A673 (cell line): Measurements from ENCODE around the gene GLCE.

Experiments
- CTCF ChIP-seq: fragments of 300-800, 200-600 bp; sonication (generic); conservative IDR thresholded peaks from 2 replicates; pipeline ENCODE4 v1.5.1; 2017; ENCODE audit warnings: low read depth, mild to moderate bottlenecking, antibody characterized with exemption, low read length, moderate library complexity, mixed read lengths
- EZH2 ChIP-seq: fragments of 200-600 bp; sonication (generic); IDR thresholded peaks from 2 replicates; pipeline ENCODE4 v1.6.1; 2017; ENCODE audit warnings: borderline replicate concordance, low read depth, mild to moderate bottlenecking, mixed read lengths, antibody characterized with exemption, low read length; ENCODE audit not compliant: poor library complexity, severe bottlenecking

GRCh38 chr15:69156736-69157381 is 3.6 kb upstream of the GLCE start:
- no peak for TF ChIP-seq CTCF
- no peak for TF ChIP-seq EZH2
